GM12801 (cell line): ENCODE data around the gene CCDC117.

Experiments
- TF ChIP-seq, protein P1 (sequence below): IDR thresholded peaks from one replicate; pipeline ENCODE4 v1.5.1; 2011; ENCODE audit warnings: control low read depth; ENCODE audit not compliant: insufficient read length; ENCODE audit errors: extremely low read depth

The CCDC117 gene

DNA sequence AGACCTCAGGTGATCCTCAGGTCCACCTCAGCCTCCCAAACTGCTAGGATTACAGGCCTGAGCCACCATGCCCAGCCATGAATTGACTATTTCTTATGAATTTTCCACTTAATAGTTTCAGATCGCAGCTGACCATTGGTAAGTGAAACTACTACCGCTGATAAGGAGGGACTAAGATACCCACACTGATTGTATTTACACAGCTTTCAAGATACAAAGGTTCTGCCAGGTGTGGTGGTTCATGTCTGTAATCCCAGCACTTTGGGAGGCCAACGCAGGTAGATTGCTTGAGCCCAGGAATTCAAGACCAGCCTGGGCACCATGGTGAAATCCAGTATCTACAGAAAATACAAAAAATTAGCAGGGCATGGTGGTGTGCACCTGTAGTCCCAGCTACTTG lies 34.8 kb upstream of the CCDC117 start:
- TF ChIP-seq, protein P1, sequence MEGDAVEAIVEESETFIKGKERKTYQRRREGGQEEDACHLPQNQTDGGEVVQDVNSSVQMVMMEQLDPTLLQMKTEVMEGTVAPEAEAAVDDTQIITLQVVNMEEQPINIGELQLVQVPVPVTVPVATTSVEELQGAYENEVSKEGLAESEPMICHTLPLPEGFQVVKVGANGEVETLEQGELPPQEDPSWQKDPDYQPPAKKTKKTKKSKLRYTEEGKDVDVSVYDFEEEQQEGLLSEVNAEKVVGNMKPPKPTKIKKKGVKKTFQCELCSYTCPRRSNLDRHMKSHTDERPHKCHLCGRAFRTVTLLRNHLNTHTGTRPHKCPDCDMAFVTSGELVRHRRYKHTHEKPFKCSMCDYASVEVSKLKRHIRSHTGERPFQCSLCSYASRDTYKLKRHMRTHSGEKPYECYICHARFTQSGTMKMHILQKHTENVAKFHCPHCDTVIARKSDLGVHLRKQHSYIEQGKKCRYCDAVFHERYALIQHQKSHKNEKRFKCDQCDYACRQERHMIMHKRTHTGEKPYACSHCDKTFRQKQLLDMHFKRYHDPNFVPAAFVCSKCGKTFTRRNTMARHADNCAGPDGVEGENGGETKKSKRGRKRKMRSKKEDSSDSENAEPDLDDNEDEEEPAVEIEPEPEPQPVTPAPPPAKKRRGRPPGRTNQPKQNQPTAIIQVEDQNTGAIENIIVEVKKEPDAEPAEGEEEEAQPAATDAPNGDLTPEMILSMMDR, result no peak

DNA sequence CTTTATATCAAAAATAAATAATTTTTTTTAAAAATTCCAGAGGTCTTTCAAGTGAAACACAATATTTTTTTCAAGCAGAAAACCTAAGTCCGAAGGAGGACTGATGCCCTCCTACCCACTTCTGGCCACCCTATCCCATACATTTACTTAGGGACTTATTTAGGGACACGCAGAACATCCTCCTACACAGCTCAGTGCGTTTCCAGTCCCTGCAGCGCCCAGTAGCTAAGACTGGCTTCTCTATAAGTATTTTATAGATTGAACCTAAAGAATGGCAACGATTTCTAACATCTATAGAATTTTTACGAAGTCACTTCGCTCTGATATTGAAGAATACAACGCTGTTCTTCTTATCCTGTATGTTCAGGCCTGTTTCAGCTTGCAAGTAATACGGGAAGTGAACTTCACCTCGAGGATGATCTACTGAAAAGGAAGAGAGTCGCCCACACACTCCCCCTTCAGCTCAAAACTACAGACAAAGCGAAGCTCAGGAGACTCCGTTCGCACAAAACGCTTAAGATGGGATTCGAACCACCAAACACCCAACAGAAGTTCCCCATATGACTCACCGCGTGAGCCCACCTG lies 31.2 kb upstream of the CCDC117 start:
- TF ChIP-seq, protein P1, result no peak

DNA sequence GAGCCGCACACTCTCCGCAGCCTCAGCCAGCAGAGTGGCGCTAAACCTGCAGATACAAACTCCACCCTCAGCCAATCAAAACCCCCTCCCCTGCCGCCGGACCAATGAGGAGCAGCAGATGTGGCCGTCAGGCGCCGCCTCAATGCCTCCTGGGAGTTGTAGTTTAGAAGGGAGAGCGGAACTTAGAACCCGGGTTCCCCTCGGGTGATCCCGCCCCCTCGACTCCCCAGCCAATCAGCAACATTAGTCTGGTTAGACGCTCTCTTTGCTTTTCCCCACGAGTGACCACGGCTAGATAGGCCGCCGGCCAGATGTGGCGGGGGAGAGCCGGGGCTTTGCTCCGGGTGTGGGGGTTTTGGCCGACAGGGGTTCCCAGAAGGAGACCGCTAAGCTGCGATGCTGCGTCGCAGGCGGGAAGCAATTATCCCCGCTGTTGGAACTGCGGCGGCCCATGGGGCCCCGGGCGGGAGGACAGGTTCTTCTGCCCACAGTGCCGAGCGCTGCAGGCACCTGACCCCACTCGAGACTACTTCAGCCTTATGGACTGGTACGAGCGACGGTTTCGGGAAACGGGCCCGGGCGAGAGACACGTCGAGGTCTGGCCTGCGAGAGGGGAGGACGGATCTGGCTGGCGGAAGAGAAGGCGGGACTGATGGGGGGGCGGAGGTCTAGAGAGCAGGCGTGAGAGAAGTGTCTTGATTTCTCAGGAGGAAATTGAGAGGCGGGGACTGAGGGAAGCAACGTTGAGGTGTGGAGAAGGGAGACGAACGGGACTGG lies 30.5 kb upstream of the CCDC117 start, which contains the start of the genes CHEK2 and HSCB:
TSS of gene CHEK2 (minus strand) at position 36 of the 777 bp plus-strand sequence. CDS start 7,099 bp downstream, outside the sequence.
TSS of gene HSCB (plus strand) at position 255 of the 777 bp plus-strand sequence. CDS start at position 312, 57 bp downstream.
- TF ChIP-seq, protein P1, result no peak

DNA sequence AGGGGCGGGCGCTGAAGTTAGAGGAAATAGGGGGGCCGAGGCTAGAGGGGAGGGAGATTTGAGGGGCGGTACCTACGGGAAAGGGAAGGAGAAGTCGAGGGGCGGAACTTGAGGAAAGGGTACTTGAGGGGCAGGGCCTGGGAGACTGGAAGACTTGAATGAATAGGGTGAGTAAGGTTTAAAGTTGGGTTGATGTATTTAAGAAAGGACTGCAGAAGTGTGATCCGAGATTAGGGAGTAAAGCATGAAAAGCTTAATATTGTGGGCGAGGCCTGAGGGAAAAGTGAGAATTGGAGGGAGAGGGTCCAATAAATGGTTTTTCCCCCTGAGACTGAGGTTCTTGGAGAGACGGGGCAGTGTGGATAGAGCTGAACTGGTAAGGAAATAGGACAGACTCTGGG lies 29.9 kb upstream of the CCDC117 start:
- TF ChIP-seq, protein P1, result no peak

DNA sequence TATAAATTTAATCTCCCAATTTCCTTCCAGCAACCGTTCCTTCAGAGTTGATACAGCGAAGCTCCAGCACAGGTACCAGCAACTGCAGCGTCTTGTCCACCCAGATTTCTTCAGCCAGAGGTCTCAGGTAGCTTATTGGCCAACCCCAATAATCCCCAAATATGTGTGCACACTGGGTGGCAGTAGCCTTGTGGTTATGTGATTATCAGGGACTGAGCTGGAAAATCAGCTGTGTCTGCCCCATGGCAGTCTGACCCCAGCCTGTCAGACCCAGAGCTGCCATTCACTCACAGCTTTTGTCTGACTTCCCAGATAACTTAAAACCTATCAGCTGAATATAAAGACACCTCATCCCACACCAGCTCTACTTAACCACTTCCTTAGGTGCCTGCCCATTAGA lies 28.6 kb upstream of the CCDC117 start:
- TF ChIP-seq, protein P1, result no peak

DNA sequence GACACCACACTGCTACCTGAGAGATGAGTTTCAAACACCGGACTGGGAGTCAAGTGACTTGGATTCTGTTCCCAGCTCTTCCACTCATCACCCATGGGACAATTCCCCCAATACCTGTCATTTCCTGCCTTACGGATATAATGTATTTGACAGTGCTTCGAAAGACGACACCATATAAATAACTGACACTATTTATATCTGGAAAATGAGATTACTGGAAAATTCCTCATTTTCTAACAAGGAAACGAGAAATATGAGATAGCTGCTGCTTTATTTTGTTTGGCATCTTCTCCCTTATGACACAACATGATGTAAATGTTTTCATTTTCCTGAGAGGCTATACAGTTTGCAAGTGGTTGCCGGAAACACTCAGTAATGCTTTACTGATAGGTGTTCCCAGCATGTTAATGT lies 22.0 kb upstream of the CCDC117 start:
- TF ChIP-seq, protein P1, result no peak

DNA sequence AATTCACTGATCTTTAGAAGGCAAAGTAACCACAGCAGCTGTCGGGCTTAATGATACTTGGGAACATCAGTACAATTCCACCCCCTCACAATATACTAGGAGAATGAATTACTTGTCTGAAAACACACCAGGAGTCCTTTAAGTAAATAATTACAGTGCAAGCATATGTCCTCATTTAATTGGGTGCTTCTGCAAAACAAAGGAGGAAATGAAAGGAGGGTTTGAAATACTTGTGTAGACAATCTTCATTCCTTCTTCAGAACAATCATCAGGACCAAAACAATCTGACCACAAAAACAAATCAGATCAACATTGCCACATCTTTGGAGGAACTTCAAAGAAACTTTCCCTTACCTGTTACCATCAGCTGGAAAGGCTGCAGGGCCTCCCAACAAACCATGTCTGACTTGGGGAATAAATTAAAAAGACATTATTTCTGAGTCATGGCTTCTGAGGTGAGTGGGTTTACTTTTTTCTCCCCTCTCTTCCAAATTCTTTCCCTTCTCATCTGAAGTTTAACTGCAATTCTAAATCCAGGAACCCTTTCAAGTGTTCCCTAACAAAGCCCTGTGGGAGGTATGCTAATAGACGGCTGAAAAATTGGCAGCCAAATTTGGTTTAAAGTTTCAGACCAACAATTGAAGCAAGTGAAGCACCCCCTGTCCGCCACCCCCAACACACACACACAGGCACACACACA lies 12.5 kb upstream of the CCDC117 start:
- TF ChIP-seq, protein P1, result no peak
